Ascending aorta (tissue), 2 donors: ENCODE measurements around the gene TBC1D20. TPM values are rescaled to one million over a fixed set of nuclear protein-coding genes. Genes with fewer than 3 reads are reported as not detected.
"Not testable (repeated sequence)": the region's sequence is repeated elsewhere in the genome, so short reads cannot be mapped to it uniquely, and the experiment has no call there.

ENCODE experiments used
- DNase-seq, 2 donors: peaks; one replicate each; pipeline ENCODE4 v3.0.0-alpha.2; 2019; ENCODE audit warnings: low spot score in 2 of 2
- H3K27ac ChIP-seq, 2 donors: fragments of 200-600 bp; sonication (generic); one replicate each; pipeline ENCODE4 v1.5.1; 2016 to 2017; ENCODE audit warnings: mild to moderate bottlenecking in 1 of 2
- H3K27me3 ChIP-seq: fragments of 200-600 bp; sonication (generic); one replicate; pipeline ENCODE4 v1.5.1; 2017
- H3K36me3 ChIP-seq, 2 donors: fragments of 200-600 bp; sonication (generic); one replicate each; pipeline ENCODE4 v1.5.1; 2016
- H3K4me1 ChIP-seq, 2 donors: fragments of 200-600 bp; sonication (generic); one replicate each; pipeline ENCODE4 v1.5.1; 2016 to 2017; ENCODE audit warnings: mild to moderate bottlenecking in 1 of 2
- H3K4me3 ChIP-seq, 2 donors: fragments of 200-600 bp; sonication (generic); one replicate each; pipeline ENCODE4 v1.5.1; 2016 to 2017; ENCODE audit warnings: mild to moderate bottlenecking in 1 of 2
- H3K9me3 ChIP-seq, 2 donors: fragments of 200-600 bp; sonication (generic); one replicate each; pipeline ENCODE4 v1.5.1; 2016
- CTCF ChIP-seq, 3 experiments: fragments of 200-600 bp in 2 of 3; fragments of 450-650 bp in 1 of 3; sonication (generic) in 2 of 3; IDR thresholded peaks; one replicate each; pipeline ENCODE4 v1.5.1; 2016 to 2019; ENCODE audit warnings: antibody characterized with exemption in 3 of 3, mild to moderate bottlenecking in 1 of 3, moderate library complexity in 1 of 3
- intact Hi-C: fragments of 100-400 bp; cut with DNase I; formaldehyde crosslinking; loops from one replicate; pipeline ENCODE4 v1.15.1; 2023
- total RNA-seq: library from RNA; depleted of rRNA; stranded (reverse); fragments of >200 nt; gene quantifications from one replicate; pipeline ENCODE4 v1.1.0, GENCODE V29; 2016

TBC1D20 gene
- total RNA-seq, 1 donor from 2014 or later: 32.5 TPM

- H3K4me1 ChIP-seq: no peaks in the 10 kb centered on the region
- H3K27ac ChIP-seq: no peak overlapping the region
- no peak for DNase-seq
- TF ChIP-seq CTCF (IDR thresholded peaks at IDR 0.05): no peak
- no peak overlapping the region for H3K4me3 ChIP-seq
- peaks cover 7 to 20% of the 10 kb centered on the region in 2 donors for H3K36me3 ChIP-seq
- intact Hi-C loops: no loop called here
- no peaks in the 10 kb centered on the region for H3K27me3 ChIP-seq
- H3K9me3 ChIP-seq: no peaks in the 10 kb centered on the region
Measured at GRCh38 chr20:396619-397431, 65.5 kb downstream of the TBC1D20 start.

- Histone ChIP-seq H3K36me3 (peaks cover 7 to 24% of the 10 kb centered on the region in 2 donors), H3K27ac (no peak overlapping the region), H3K27me3 (no peaks in the 10 kb centered on the region), H3K4me1 (no peaks in the 10 kb centered on the region), H3K9me3 (no peaks in the 10 kb centered on the region), H3K4me3 (no peak overlapping the region)
- DNase-seq: no peak
- TF ChIP-seq CTCF (IDR thresholded peaks at IDR 0.05): no peak
- intact Hi-C loops: no loop called here
Measured at GRCh38 chr20:396252-396618, 66.1 kb downstream of the TBC1D20 start.

- H3K27me3 ChIP-seq, DNase-seq, H3K4me3 ChIP-seq, H3K4me1 ChIP-seq, intact Hi-C loops, H3K27ac ChIP-seq, H3K9me3 ChIP-seq: not testable (repeated sequence)
- H3K36me3 ChIP-seq: peaks cover 13 to 43% of the 10 kb centered on the region in 2 donors
Measured at GRCh38 chr20:393296-393695, 69.0 kb downstream of the TBC1D20 start.

GRCh38 chr20:391041-391711, 71.2 kb downstream of the TBC1D20 start:
- Histone ChIP-seq H3K27me3 (no peaks in the 10 kb centered on the region), H3K36me3 (peaks cover 12 to 33% of the 10 kb centered on the region in 2 donors)
- TF ChIP-seq CTCF (IDR thresholded peaks at IDR 0.05): no peak

GRCh38 chr20:389220-389619, 73.1 kb downstream of the TBC1D20 start:
- no peak for TF ChIP-seq CTCF (IDR thresholded peaks at IDR 0.05)
- H3K36me3 ChIP-seq: peaks cover 9 to 32% of the 10 kb centered on the region in 2 donors
- intact Hi-C loops: no loop called here
- no peak overlapping the region for H3K27ac ChIP-seq
- no peaks in the 10 kb centered on the region for H3K9me3 ChIP-seq
- no peak for DNase-seq
- H3K4me1 ChIP-seq: no peaks in the 10 kb centered on the region
- H3K4me3 ChIP-seq: no peak overlapping the region
- H3K27me3 ChIP-seq: no peaks in the 10 kb centered on the region

More at GRCh38 chr20:391041-391711, 71.2 kb downstream of the TBC1D20 start:
- Histone ChIP-seq H3K27ac (no peak overlapping the region), H3K4me3 (no peak overlapping the region), H3K4me1 (no peaks in the 10 kb centered on the region), H3K9me3 (no peaks in the 10 kb centered on the region)
- intact Hi-C loops: no loop called here
- no peak for DNase-seq
